Measurements from ENCODE around the gene ZFP64. TPM values are rescaled to one million over a fixed set of nuclear protein-coding genes. Genes with fewer than 3 reads are reported as not detected.
"Not testable (repeated sequence)": the region's sequence is repeated elsewhere in the genome, so short reads cannot be mapped to it uniquely, and the experiment has no call there.

Gene ZFP64
- total and polyA plus RNA-seq, 4 experiments from 2014 or later: 6.2 to 12.8 (median 11.3) TPM

- Mint-ChIP-seq H3K27me3 (no peaks in the 10 kb centered on the region), H3K27ac (no peak overlapping the region), H3K36me3 (peaks cover under 1 to 3% of the 10 kb centered on the region in 2 donors), H3K4me3 (no peak overlapping the region), H3K4me1 (peaks cover 0 to 2% (median 0%) of the 10 kb centered on the region in 4 donors), H3K9me3 (no peaks in the 10 kb centered on the region)
- ChIA-PET POLR2A (ENCODE audit: partially characterized antibody) (no interaction called here), CTCF (ENCODE audit: partially characterized antibody) (interaction anchor here (3.0 kb wide), 1 partner anchor 17 kb away, joined by 21 read pairs; no protein-coding TSS in a partner anchor)
- Histone ChIP-seq H3K27me3 (ENCODE audit: insufficient read depth, low read length) (no peaks in the 10 kb centered on the region), H3K27ac (ENCODE audit: low read depth, low read length) (no peak overlapping the region), H3K4me3 (ENCODE audit: low read length in 2 of 2) (no peak overlapping the region), H3K4me1 (ENCODE audit: insufficient read depth, low read length) (no peaks in the 10 kb centered on the region), H3K9me3 (ENCODE audit: control insufficient read depth in 1 of 2, low read length in 2 of 2) (no peaks in the 10 kb centered on the region), H3K36me3 (ENCODE audit: insufficient read depth, low read length) (no peaks in the 10 kb centered on the region)
- no peak for DNase-seq
- intact Hi-C loops (cut with micrococcal nuclease): no loop called here
Observed at GRCh38 chr20:52145587-52145986, 46.0 kb downstream of the ZFP64 start.

GRCh38 chr20:52143277-52143676 lies 48.3 kb downstream of the ZFP64 start:
- POLR2A ChIA-PET (ENCODE audit: partially characterized antibody): no interaction called here
- Histone ChIP-seq H3K4me1 (ENCODE audit: insufficient read depth, low read length) (no peaks in the 10 kb centered on the region), H3K36me3 (ENCODE audit: insufficient read depth, low read length) (no peaks in the 10 kb centered on the region), H3K27me3 (ENCODE audit: insufficient read depth, low read length) (no peaks in the 10 kb centered on the region), H3K9me3 (ENCODE audit: control insufficient read depth in 1 of 2, low read length in 2 of 2) (no peaks in the 10 kb centered on the region), H3K4me3 (ENCODE audit: low read length in 2 of 2) (no peak overlapping the region), H3K27ac (ENCODE audit: low read depth, low read length) (no peak overlapping the region)
- CTCF ChIA-PET (ENCODE audit: partially characterized antibody): interaction anchor here (3.0 kb wide), 1 partner anchor 15 kb away, joined by 21 read pairs; no protein-coding TSS in a partner anchor
- intact Hi-C loops (cut with micrococcal nuclease): no loop called here
- DNase-seq: no peak
- Mint-ChIP-seq H3K4me3 (no peak overlapping the region), H3K36me3 (no peaks in the 10 kb centered on the region), H3K27ac (no peak overlapping the region), H3K9me3 (no peaks in the 10 kb centered on the region), H3K4me1 (peaks cover 0 to 2% (median 0%) of the 10 kb centered on the region in 4 donors), H3K27me3 (no peaks in the 10 kb centered on the region)

GRCh38 chr20:52142757-52143156 lies 48.8 kb downstream of the ZFP64 start:
- H3K4me1 Mint-ChIP-seq: peaks cover 0 to 2% (median 0%) of the 10 kb centered on the region in 4 donors
- Histone ChIP-seq H3K4me1 (ENCODE audit: insufficient read depth, low read length) (no peaks in the 10 kb centered on the region), H3K36me3 (ENCODE audit: insufficient read depth, low read length) (no peaks in the 10 kb centered on the region), H3K27me3 (ENCODE audit: insufficient read depth, low read length) (no peaks in the 10 kb centered on the region), H3K27ac (ENCODE audit: low read depth, low read length) (no peak overlapping the region), H3K4me3 (ENCODE audit: low read length in 2 of 2) (no peak overlapping the region), H3K9me3 (ENCODE audit: control insufficient read depth in 1 of 2, low read length in 2 of 2) (no peaks in the 10 kb centered on the region)
- intact Hi-C loops (cut with micrococcal nuclease): no loop called here
- no peaks in the 10 kb centered on the region for H3K36me3 Mint-ChIP-seq
- H3K27me3 Mint-ChIP-seq: no peaks in the 10 kb centered on the region
- ChIA-PET POLR2A (ENCODE audit: partially characterized antibody) (no interaction called here), CTCF (ENCODE audit: partially characterized antibody) (interaction anchor here (0.7 to 1.2 kb wide), 2 partner anchors 20 to 174 kb away, joined by 3 to 4 read pairs; no protein-coding TSS in a partner anchor)
- no peaks in the 10 kb centered on the region for H3K9me3 Mint-ChIP-seq
- no peak overlapping the region for H3K27ac Mint-ChIP-seq
- no peak for DNase-seq
- H3K4me3 Mint-ChIP-seq: no peak overlapping the region

- Mint-ChIP-seq H3K4me3 (no peak overlapping the region), H3K27ac (no peak overlapping the region), H3K36me3 (peaks cover 3 to 5% of the 10 kb centered on the region in 2 donors), H3K27me3 (no peaks in the 10 kb centered on the region), H3K4me1 (peaks cover 0 to 2% (median 0%) of the 10 kb centered on the region in 4 donors), H3K9me3 (no peaks in the 10 kb centered on the region)
- intact Hi-C loops (cut with micrococcal nuclease): no loop called here
- Histone ChIP-seq H3K27ac (ENCODE audit: low read depth, low read length) (no peak overlapping the region), H3K4me1 (ENCODE audit: insufficient read depth, low read length) (no peaks in the 10 kb centered on the region), H3K27me3 (ENCODE audit: insufficient read depth, low read length) (no peaks in the 10 kb centered on the region), H3K9me3 (ENCODE audit: control insufficient read depth in 1 of 2, low read length in 2 of 2) (no peaks in the 10 kb centered on the region), H3K4me3 (ENCODE audit: low read length in 2 of 2) (no peak overlapping the region), H3K36me3 (ENCODE audit: insufficient read depth, low read length) (no peaks in the 10 kb centered on the region)
- ChIA-PET CTCF (ENCODE audit: partially characterized antibody) (interaction anchor here (2.0 kb wide), 1 partner anchor 11 kb away, joined by 13 read pairs; no protein-coding TSS in a partner anchor), POLR2A (ENCODE audit: partially characterized antibody) (no interaction called here)
- no peak for DNase-seq
Observed at GRCh38 chr20:52139986-52140385, 51.6 kb downstream of the ZFP64 start.

GRCh38 chr20:52137850-52138249 lies 53.7 kb downstream of the ZFP64 start:
- Mint-ChIP-seq H3K9me3 (no peaks in the 10 kb centered on the region), H3K4me3 (no peak overlapping the region), H3K27ac (no peak overlapping the region), H3K36me3 (peaks cover 3 to 5% of the 10 kb centered on the region in 2 donors), H3K27me3 (no peaks in the 10 kb centered on the region), H3K4me1 (no peaks in the 10 kb centered on the region)
- Histone ChIP-seq H3K27ac (ENCODE audit: low read depth, low read length) (no peak overlapping the region), H3K4me1 (ENCODE audit: insufficient read depth, low read length) (no peaks in the 10 kb centered on the region), H3K9me3 (ENCODE audit: control insufficient read depth in 1 of 2, low read length in 2 of 2) (no peaks in the 10 kb centered on the region), H3K4me3 (ENCODE audit: low read length in 2 of 2) (no peak overlapping the region), H3K36me3 (ENCODE audit: insufficient read depth, low read length) (no peaks in the 10 kb centered on the region), H3K27me3 (ENCODE audit: insufficient read depth, low read length) (no peaks in the 10 kb centered on the region)
- POLR2A ChIA-PET (ENCODE audit: partially characterized antibody): no interaction called here
- intact Hi-C loops (cut with micrococcal nuclease): no loop called here
- no peak for DNase-seq
- CTCF ChIA-PET (ENCODE audit: partially characterized antibody): no interaction called here

GRCh38 chr20:52133714-52134113 lies 57.9 kb downstream of the ZFP64 start:
- CTCF ChIA-PET (ENCODE audit: partially characterized antibody): interaction anchor here (1.3 kb wide), 1 partner anchor 14 kb away, joined by 3 read pairs; no protein-coding TSS in a partner anchor

GRCh38 chr20:52132337-52132736 lies 59.2 kb downstream of the ZFP64 start:
- Mint-ChIP-seq H3K9me3 (peaks cover 0 to 2% (median 0%) of the 10 kb centered on the region in 8 donors), H3K27me3 (peaks cover 0 to 1% of the 10 kb centered on the region in 2 donors), H3K4me1 (peaks cover 0 to 4% (median 3%) of the 10 kb centered on the region in 4 donors), H3K4me3 (no peak overlapping the region), H3K27ac (no peak overlapping the region), H3K36me3 (peaks cover 1 to 2% of the 10 kb centered on the region in 2 donors)
- intact Hi-C loops (cut with micrococcal nuclease): no loop called here
- Histone ChIP-seq H3K9me3 (ENCODE audit: control insufficient read depth in 1 of 2, low read length in 2 of 2) (no peaks in the 10 kb centered on the region), H3K27ac (ENCODE audit: low read depth, low read length) (no peak overlapping the region), H3K4me1 (ENCODE audit: insufficient read depth, low read length) (no peaks in the 10 kb centered on the region), H3K4me3 (ENCODE audit: low read length in 2 of 2) (no peak overlapping the region), H3K36me3 (ENCODE audit: insufficient read depth, low read length) (no peaks in the 10 kb centered on the region), H3K27me3 (ENCODE audit: insufficient read depth, low read length) (no peaks in the 10 kb centered on the region)
- DNase-seq: no peak
- ChIA-PET POLR2A (ENCODE audit: partially characterized antibody) (no interaction called here), CTCF (ENCODE audit: partially characterized antibody) (no interaction called here)

More at GRCh38 chr20:52133714-52134113, 57.9 kb downstream of the ZFP64 start:
- H3K27ac Mint-ChIP-seq; POLR2A ChIA-PET (ENCODE audit: partially characterized antibody); H3K4me3 Mint-ChIP-seq; intact Hi-C loops (cut with micrococcal nuclease); H3K27me3 Mint-ChIP-seq; H3K4me1 Mint-ChIP-seq; H3K36me3 Mint-ChIP-seq; H3K9me3 ChIP-seq (ENCODE audit: control insufficient read depth in 1 of 2, low read length in 2 of 2); H3K27ac ChIP-seq (ENCODE audit: low read depth, low read length); H3K9me3 Mint-ChIP-seq; H3K4me1 ChIP-seq (ENCODE audit: insufficient read depth, low read length); H3K27me3 ChIP-seq (ENCODE audit: insufficient read depth, low read length); DNase-seq; H3K4me3 ChIP-seq (ENCODE audit: low read length in 2 of 2); H3K36me3 ChIP-seq (ENCODE audit: insufficient read depth, low read length): not testable (repeated sequence)
